ENCODE data around the gene PDE4B. TPM values are rescaled to one million over a fixed set of nuclear protein-coding genes. Genes with fewer than 3 reads are reported as not detected.

The PDE4B gene
- total and polyA plus RNA-seq, 2 of the 13 experiments (the other 11 are each of a cell fraction or from before 2014, with no cell fraction given) = not detected

DNA sequence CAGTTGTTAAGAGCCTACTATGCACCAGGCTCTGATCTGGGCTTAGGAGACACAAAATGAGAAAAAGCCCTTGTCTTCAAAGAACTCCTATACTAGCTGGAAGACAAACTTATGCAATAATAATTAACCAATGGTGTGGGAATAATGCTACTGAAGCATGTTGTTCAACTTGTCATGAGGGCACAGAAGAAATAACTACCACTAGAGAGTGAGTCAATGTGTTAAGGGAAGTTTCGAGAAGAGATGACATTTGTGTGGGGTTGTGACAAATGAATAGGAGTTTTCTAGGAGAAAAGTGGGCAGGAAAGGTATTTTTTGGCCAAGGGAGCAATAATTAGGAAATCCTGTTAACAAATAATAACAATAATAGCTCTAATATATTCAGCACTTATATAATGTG, 205.0 kb downstream of the PDE4B start:
- Histone ChIP-seq H2AFZ (ENCODE audit: low read length) (no peak overlapping the region), H3K27me3 (ENCODE audit: control insufficient read depth in 1 of 2, insufficient read depth in 2 of 2, low read length in 2 of 2) (no peaks in the 10 kb centered on the region), H3K4me2 (ENCODE audit: low read depth, low read length) (no peak overlapping the region), H3K27ac (ENCODE audit: extremely low read length, insufficient read depth, low read length) (no peak overlapping the region), H4K20me1 (ENCODE audit: insufficient read depth, low read length) (no peaks in the 10 kb centered on the region), H3K4me3 (replicated peaks in 1 of 3; ENCODE audit: insufficient read depth in 1 of 3, low read depth in 2 of 3, low read length in 3 of 3) (no peak overlapping the region), H3K4me1 (ENCODE audit: insufficient read depth, low read length) (no peaks in the 10 kb centered on the region), H3K9me3 (ENCODE audit: low read length) (no peaks in the 10 kb centered on the region), H3K9ac (ENCODE audit: insufficient read depth, low read depth, low read length) (no peak overlapping the region), H3K36me3 (replicated peaks in 1 of 2; ENCODE audit: control insufficient read depth in 1 of 2, insufficient read depth in 2 of 2, low read length in 2 of 2) (no peaks in the 10 kb centered on the region), H3K79me2 (ENCODE audit: insufficient read depth, low read length) (no peaks in the 10 kb centered on the region)
- in situ Hi-C loops (cut with HindIII; ENCODE audit: extremely low pct_ligation_motif_present, low pct_unique_long_range_greater_than_20kb) (no loop called here), intact Hi-C loops (cut with micrococcal nuclease; ENCODE audit: unreplicated experiment) (no loop called here)
- DNase-seq (ENCODE audit: low spot score) (no peak), FAIRE-seq (no peak), ATAC-seq (no peak)
- CTCF ChIA-PET (ENCODE audit: low intra/inter-chr PET ratio, low total read pairs) = no interaction called here
- 0% methylated on average over 1 of the region's 1 CpG for WGBS (ENCODE audit: low lambda C conversion rate)
- no TSS peak for BruUV-seq (replicated peaks)
- POLR2A ChIA-PET = no interaction called here
- TF ChIP-seq MXI1 (IDR thresholded peaks at IDR 0.05; ENCODE audit: borderline replicate concordance, low read depth, low read length) (no peak), FOSL1 (CRISPR knock-in tag; IDR thresholded peaks at IDR 0.05; ENCODE audit: borderline replicate concordance) (no peak), ZNF234 (CRISPR knock-in tag; conservative IDR thresholded peaks at IDR 0.05) (no peak), ZNF318 (CRISPR knock-in tag; IDR thresholded peaks at IDR 0.05) (no peak), GABPA (IDR thresholded peaks at IDR 0.05; ENCODE audit: low read depth, low read length) (no peak), GABPA (CRISPR knock-in tag; IDR thresholded peaks at IDR 0.05; ENCODE audit: low read depth) (no peak), ZNF510 (CRISPR knock-in tag; IDR thresholded peaks at IDR 0.05; ENCODE audit: low read depth) (no peak), ZNF343 (CRISPR knock-in tag; IDR thresholded peaks at IDR 0.05) (no peak), ZNF225 (CRISPR knock-in tag; IDR thresholded peaks at IDR 0.05) (no peak), ZNF10 (CRISPR knock-in tag; IDR thresholded peaks at IDR 0.05; ENCODE audit: borderline replicate concordance, low read depth) (no peak), SIX1 (CRISPR knock-in tag; IDR thresholded peaks at IDR 0.05; ENCODE audit: borderline replicate concordance) (no peak), HNF1B (CRISPR knock-in tag; IDR thresholded peaks at IDR 0.05) (no peak)
- TF ChIP-seq, protein P1, sequence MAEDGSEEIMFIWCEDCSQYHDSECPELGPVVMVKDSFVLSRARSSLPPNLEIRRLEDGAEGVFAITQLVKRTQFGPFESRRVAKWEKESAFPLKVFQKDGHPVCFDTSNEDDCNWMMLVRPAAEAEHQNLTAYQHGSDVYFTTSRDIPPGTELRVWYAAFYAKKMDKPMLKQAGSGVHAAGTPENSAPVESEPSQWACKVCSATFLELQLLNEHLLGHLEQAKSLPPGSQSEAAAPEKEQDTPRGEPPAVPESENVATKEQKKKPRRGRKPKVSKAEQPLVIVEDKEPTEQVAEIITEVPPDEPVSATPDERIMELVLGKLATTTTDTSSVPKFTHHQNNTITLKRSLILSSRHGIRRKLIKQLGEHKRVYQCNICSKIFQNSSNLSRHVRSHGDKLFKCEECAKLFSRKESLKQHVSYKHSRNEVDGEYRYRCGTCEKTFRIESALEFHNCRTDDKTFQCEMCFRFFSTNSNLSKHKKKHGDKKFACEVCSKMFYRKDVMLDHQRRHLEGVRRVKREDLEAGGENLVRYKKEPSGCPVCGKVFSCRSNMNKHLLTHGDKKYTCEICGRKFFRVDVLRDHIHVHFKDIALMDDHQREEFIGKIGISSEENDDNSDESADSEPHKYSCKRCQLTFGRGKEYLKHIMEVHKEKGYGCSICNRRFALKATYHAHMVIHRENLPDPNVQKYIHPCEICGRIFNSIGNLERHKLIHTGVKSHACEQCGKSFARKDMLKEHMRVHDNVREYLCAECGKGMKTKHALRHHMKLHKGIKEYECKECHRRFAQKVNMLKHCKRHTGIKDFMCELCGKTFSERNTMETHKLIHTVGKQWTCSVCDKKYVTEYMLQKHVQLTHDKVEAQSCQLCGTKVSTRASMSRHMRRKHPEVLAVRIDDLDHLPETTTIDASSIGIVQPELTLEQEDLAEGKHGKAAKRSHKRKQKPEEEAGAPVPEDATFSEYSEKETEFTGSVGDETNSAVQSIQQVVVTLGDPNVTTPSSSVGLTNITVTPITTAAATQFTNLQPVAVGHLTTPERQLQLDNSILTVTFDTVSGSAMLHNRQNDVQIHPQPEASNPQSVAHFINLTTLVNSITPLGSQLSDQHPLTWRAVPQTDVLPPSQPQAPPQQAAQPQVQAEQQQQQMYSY (CRISPR knock-in tag; IDR thresholded peaks at IDR 0.05) = no peak

Measured in HepG2 (cell line).